ENCODE data around the gene OR10J5.
"Not testable (repeated sequence)": the region's sequence is repeated elsewhere in the genome, so short reads cannot be mapped to it uniquely, and the experiment has no call there.

OR10J5 gene, protein sequence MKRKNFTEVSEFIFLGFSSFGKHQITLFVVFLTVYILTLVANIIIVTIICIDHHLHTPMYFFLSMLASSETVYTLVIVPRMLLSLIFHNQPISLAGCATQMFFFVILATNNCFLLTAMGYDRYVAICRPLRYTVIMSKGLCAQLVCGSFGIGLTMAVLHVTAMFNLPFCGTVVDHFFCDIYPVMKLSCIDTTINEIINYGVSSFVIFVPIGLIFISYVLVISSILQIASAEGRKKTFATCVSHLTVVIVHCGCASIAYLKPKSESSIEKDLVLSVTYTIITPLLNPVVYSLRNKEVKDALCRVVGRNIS

DNA sequence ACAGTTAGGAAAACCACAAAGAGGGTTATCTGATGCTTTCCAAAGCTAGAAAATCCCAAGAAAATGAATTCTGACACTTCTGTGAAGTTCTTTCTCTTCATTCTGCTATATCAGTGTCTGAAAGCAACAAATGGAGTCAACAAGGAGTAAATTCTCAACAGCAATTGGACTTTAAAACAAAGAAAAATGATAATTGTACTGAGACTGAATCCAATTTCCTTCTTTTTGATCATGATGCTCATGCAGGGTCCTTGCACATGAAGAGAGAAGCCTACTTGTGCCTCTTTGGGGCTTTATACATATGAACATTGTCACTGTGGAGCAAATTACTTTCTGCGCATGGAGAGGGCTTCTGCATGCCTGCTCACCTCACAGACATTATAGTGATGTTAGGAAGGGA, at the start of gene OR10J5:
Gene OR10J5, minus strand, starts transcription at position 101 of the 400 bp plus-strand sequence. Its CDS starts 0 bp downstream, at position 101.
- no peak for DNase-seq

- DNase-seq = no peak
These were observed 48.7 kb upstream of the OR10J5 start for GRCh38 chr1:159584536-159584935.

- no peak for DNase-seq
These were observed 45.6 kb upstream of the OR10J5 start for GRCh38 chr1:159581422-159581821.

DNA sequence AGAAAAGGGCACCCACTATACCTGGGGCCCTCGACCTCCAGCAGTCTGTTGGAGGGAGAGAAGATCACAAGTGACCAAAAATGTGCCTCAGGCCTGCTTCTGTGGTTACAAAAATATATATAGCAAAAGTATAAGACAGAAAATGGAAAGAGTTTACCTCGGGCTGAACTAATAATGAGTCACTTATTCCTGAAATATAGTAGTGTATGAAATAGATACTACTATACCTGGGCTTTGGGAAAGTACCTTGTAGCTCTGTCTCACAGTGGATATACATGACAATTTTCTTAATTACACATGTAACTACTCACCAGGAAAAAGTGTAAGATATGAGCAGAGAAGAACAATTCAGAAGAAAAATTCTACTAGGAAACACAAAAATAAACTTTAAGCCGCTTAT, 44.5 kb upstream of the OR10J5 start:
- no peak for DNase-seq

DNA sequence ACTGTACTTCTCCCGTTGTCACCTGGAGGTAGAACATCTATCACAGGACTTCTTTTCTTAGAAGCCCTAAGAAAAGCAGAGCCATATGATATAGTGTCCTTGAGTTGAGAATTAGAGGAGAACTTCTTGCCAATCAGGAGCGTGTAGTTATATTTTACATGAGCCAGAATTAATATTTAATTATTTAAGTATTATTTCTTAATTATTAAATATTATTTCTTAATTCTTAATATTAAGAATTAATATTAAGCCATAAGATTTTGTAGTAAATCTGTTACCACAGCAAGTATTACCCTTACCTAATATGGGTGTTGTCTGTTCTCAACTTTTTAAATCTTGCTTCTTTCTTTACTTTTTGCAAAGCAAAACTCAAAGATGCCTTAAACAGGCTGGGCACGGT, 41.6 kb upstream of the OR10J5 start:
- no peak for DNase-seq

- no peak for DNase-seq
These were observed 26.9 kb upstream of the OR10J5 start for GRCh38 chr1:159562680-159563079.

- no peak for DNase-seq
These were observed 25.7 kb upstream of the OR10J5 start for GRCh38 chr1:159561497-159561896.

GRCh38 chr1:159560599-159560998, 24.8 kb upstream of the OR10J5 start:
- DNase-seq = no peak

DNA sequence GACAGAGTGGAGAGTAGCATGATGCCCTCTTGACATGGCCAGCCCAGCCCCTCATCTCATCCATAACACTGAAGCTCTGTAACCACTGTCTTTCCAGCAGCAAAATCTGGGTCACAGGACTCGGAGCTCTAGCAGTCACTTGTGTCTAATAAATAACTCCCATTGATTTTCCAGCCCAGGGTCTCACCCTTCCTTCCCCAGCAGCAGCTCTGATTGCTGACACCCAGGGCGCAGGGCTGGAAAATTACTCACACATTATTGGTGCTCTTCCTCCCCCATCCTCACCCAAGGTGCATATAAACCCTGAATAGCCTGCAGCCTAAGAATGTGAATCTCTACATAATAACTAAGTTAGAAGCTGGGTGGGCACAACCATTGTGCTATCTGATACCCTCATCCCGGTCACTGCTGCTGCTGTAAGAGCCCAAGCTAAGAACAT, 21.1 kb upstream of the OR10J5 start:
- no peak for DNase-seq

DNA sequence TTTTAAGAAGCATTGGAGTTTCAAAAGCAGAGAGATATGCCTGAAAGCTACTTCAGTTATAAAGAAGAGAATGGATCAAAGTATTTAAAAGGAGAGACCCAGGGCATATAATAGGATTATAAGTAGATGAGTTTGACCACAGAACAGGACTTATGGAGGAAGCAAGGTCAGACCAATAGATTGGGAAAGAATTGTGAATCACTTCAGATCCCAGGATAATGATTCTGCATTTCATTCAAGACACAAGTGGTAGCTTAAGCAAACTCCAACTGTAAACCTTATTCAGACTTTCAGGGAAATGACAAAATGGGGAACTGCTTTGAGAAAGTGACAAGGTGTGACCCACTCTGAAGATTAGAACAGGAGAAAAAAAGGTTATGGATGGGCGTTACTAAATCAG, 18.9 kb upstream of the OR10J5 start:
- no peak for DNase-seq

DNA sequence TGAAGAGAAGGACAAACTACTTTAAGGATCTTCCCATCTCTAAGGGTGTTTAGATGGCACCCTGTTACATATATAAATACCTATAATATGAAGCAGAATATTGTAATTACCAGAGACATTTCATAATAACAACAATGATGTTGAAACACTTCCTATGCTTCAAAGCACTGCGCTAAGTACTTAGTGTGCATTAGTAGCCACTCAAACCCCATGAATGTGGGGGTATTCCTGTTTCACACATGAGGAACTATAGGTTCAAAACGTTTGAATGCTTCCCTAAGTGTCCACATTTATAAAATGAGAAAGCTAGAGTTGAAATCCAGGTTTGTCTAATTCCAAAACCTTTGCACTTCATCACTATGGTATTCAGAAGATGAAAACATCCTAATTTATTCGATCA, 18.5 kb upstream of the OR10J5 start:
- no peak for DNase-seq

DNA sequence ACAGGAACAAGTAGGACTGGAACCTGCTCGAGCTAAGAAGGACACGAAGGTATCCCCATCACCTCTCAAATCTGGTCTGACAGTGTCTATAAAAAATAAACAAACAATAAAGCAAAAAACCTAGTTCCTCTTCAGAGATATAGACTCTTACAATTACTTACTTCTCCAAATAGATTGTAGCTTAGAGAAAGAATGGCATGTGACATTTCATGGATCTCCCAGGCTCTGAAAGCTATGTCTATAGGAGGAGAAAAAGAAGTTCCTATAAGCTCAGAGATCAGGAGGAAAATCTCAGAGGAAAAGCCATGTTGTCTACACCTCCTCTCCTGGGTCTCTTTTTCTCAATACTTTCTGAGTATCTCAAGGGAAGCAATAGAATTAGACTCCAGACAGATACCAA, 12.3 kb upstream of the OR10J5 start:
- DNase-seq = no peak

DNA sequence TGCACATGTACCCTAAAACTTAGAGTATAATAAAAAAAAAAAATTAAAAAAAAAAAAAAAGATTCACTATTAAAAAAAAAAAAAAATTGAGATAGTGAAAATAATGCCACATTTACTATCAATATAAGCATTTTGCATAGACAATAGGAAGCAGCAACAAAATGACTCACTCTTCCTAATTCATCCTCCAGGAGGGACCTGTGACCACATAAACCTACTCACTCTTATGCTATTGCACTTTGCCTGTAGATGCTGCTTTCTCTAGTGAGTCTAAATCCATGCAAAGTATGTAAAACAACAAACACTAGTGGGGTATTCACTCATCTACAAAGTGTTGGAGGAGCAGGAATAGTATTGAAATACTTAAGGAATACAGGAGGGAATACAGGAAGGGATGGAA, 2.9 kb downstream of the OR10J5 start:
- DNase-seq = no peak

DNA sequence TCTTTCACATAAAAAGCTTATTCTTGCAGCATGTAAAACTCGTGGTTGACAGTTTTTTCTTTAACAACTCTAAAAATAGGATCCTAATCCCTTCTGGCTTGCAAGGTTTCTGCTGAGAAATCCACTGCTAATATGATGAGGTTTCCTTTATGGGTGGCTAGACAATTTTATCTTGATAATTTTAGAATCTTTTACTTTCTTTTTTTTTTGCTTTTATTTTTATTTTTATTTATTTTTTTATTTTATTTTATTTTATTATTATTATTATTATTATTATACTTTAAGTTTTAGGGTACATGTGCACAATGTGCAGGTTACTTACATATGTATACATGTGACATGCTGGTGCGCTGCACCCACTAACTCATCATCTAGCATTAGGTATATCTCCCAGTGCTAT, 11.0 kb downstream of the OR10J5 start:
- DNase-seq = not testable (repeated sequence)

GRCh38 chr1:159510229-159510541, 25.6 kb downstream of the OR10J5 start:
- DNase-seq = peak; percentile 2

GRCh38 chr1:159509440-159510228, 26.2 kb downstream of the OR10J5 start:
- no peak for DNase-seq

DNA sequence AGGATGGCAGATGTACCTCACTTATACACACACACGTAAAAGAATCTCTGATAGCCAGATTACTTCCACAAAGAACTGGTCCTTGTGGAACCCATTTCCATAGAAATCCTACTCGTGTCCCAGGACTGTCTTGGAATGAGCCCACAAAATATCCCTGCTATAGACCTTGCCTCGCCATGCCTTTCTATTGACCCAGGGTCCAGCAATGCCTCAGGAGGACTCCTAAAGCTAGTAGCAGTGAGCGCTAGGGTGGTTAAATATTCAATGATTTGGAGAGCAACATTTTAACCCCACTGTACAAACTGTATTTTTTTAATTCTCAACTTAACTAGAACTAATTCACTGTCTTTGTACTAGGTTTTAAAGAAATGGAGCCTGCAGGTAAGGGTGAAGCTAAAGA, 26.9 kb downstream of the OR10J5 start:
- DNase-seq = no peak

GRCh38 chr1:159505676-159506075, 30.1 kb downstream of the OR10J5 start:
- no peak for DNase-seq

GRCh38 chr1:159501082-159501481, 34.7 kb downstream of the OR10J5 start:
- DNase-seq = no peak

DNA sequence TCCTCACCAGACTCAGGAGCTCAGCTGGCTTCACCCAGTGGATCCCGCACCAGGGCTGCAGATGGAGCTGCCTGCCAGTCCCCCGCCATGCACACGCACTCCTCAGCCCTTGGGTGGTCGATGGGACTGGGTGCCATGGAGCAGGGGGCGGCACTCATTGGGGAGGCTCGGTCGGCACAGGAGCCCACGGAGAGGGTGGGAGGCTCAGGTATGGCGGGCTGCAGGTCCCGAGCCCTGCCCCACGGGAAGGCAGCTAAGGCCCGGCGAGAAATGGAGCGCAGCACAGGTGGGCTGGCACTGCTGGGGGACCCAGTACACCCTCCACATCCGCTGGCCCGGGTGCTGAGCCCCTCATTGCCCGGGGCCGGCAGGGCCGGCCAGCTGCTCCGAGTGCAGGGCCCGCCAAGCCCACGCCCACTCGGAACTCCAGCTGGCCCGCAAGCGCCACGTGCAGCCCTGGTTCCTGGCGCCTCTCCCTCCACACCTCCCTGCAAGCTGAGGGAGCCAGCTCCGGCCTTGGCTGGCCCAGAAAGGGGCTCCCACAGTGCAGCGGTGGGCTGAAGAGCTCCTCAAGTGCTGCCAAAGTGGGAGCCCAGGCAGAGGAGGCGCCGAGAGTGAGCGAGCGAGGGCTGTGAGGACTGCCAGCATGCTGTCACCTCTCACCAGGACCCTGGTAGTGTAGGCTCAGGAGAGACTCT, 41.1 kb downstream of the OR10J5 start:
- DNase-seq = not testable (repeated sequence)

- DNase-seq = no peak
These were observed 42.5 kb downstream of the OR10J5 start for GRCh38 chr1:159493354-159493753.

DNA sequence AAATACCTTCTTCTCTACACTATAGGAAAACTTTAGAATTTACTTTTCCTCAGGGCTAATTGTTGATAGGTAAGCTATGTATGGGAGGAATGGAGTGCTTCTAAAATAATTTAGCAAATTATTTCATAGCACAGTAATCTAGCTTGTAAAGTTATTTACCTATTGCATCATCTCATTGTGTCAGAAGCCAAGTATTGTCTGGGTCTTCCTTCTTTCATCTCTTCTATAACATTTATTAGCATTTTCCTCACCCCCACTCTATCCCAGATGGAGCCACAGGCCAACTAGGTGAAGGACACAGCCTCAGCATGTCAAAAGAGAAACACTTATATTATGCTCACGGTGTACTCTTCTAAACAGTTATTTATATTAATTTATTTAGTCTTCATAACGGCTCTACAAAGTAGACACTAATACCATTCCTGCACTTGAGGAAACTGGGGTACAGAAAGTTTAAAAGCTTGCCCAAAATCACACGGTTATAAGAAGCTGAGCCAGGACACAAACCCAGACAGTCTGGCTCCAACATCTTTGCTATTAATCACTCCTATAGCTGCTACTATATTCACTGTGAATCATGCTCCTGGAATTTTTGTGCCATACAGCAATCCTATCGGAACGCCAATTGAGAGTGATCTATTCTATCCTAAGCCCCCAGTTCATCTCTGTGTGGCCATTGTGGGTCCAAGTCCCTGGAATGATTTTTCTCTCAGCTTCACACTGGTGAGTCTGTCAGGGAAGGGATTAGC, 43.1 kb downstream of the OR10J5 start:
- peak; percentile 65 for DNase-seq

Measured in fibroblast of upper back skin (primary cell).